ENCODE measurements around the gene ZNF410.
A peak's percentile ranks its signal among the peaks of the same experiment; 100 is the strongest.
"Not testable (repeated sequence)": the region's sequence is repeated elsewhere in the genome, so short reads cannot be mapped to it uniquely, and the experiment has no call there.

ZNF410 gene, protein sequence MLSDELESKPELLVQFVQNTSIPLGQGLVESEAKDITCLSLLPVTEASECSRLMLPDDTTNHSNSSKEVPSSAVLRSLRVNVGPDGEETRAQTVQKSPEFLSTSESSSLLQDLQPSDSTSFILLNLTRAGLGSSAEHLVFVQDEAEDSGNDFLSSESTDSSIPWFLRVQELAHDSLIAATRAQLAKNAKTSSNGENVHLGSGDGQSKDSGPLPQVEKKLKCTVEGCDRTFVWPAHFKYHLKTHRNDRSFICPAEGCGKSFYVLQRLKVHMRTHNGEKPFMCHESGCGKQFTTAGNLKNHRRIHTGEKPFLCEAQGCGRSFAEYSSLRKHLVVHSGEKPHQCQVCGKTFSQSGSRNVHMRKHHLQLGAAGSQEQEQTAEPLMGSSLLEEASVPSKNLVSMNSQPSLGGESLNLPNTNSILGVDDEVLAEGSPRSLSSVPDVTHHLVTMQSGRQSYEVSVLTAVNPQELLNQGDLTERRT

DNA sequence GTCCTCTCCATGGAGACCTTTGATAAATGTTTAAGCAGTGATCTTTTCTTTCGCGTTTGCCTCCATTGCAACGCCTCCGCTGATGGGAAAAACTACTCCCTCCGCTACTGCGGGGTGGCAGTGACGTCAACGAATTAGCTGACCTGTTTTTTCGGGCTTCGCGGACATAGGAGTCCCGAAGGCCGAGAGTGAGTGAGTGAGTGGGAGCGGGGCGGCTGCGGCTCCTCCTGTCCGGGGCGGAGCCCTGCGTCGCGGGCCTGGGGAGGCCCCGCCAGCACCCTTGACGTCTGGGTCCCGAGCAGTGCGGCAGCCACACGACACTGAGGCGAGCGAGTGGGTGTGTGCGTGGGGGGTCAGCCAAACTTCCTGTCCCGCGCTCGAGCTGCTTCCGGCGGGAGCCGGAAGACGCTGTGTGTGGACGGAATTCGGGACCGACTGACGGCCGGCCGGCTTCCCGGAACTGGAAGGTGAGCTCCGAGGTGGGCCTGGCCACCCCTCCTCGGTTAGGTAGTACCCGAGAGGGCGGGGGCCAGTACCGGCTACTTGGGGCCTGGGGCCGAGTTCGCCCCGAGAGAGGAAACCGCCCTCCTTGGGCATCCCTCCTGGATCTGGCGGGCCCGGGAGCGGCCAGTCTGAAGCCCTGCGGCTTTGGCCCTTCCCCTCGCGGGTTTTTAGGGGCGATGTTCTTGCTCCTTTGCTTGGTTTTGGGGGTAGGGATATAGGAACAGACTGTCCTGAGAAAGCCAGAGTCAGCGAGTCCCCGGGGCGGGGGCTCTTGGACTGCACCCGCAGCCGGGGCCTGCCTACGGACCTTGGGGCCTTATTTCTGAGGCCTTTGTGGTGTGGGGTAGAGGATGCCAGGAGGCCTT lies at the start of gene ZNF410:
TSS of gene ZNF410 (plus strand) at position 411 of the 869 bp plus-strand sequence. CDS start 5,317 bp downstream, outside the sequence.
- peak within 1 kb of the TSS; percentile 96 for H3K4me3 ChIP-seq (ENCODE audit: low read length)
- no peaks in the 10 kb centered on the region for H3K27me3 ChIP-seq (replicated peaks; ENCODE audit: control insufficient read depth, insufficient read depth, low read length)
- peaks cover 11% of the 10 kb centered on the region for H3K36me3 ChIP-seq (ENCODE audit: control insufficient read depth, insufficient read depth, low read length, severe bottlenecking)
- peak; percentile 98 for DNase-seq (ENCODE audit: low read depth)
- H3K9ac ChIP-seq (ENCODE audit: low read length), result peak within 1 kb of the TSS; percentile 97
- no peaks in the 10 kb centered on the region for H3K9me3 ChIP-seq (ENCODE audit: control insufficient read depth, low read length)
- H3K4me1 ChIP-seq (ENCODE audit: control insufficient read depth, insufficient read depth, low read length), result peaks cover 32% of the 10 kb centered on the region

- H3K9ac ChIP-seq (ENCODE audit: low read length); H3K27me3 ChIP-seq (replicated peaks; ENCODE audit: control insufficient read depth, insufficient read depth, low read length); H3K36me3 ChIP-seq (ENCODE audit: control insufficient read depth, insufficient read depth, low read length, severe bottlenecking); H3K9me3 ChIP-seq (ENCODE audit: control insufficient read depth, low read length); DNase-seq (ENCODE audit: low read depth); H3K4me3 ChIP-seq (ENCODE audit: low read length): not testable (repeated sequence)
- H3K4me1 ChIP-seq (ENCODE audit: control insufficient read depth, insufficient read depth, low read length), result peaks cover 26% of the 10 kb centered on the region
Observed at GRCh38 chr14:73838293-73839034, 48.2 kb upstream of the ZNF410 start.

GRCh38 chr14:73842201-73842600 lies 44.5 kb upstream of the ZNF410 start:
- Histone ChIP-seq H3K9me3 (ENCODE audit: control insufficient read depth, low read length) (no peaks in the 10 kb centered on the region), H3K36me3 (ENCODE audit: control insufficient read depth, insufficient read depth, low read length, severe bottlenecking) (no peaks in the 10 kb centered on the region), H3K27me3 (replicated peaks; ENCODE audit: control insufficient read depth, insufficient read depth, low read length) (no peaks in the 10 kb centered on the region), H3K9ac (ENCODE audit: low read length) (no peak overlapping the region), H3K4me1 (ENCODE audit: control insufficient read depth, insufficient read depth, low read length) (peaks cover 7% of the 10 kb centered on the region), H3K4me3 (ENCODE audit: low read length) (no peak overlapping the region)
- DNase-seq (ENCODE audit: low read depth), result no peak

GRCh38 chr14:73842851-73843250 lies 43.8 kb upstream of the ZNF410 start:
- H3K27me3 ChIP-seq (replicated peaks; ENCODE audit: control insufficient read depth, insufficient read depth, low read length), result no peaks in the 10 kb centered on the region
- no peaks in the 10 kb centered on the region for H3K9me3 ChIP-seq (ENCODE audit: control insufficient read depth, low read length)
- no peak for DNase-seq (ENCODE audit: low read depth)
- no peak overlapping the region for H3K4me3 ChIP-seq (ENCODE audit: low read length)
- H3K9ac ChIP-seq (ENCODE audit: low read length), result no peak overlapping the region
- H3K36me3 ChIP-seq (ENCODE audit: control insufficient read depth, insufficient read depth, low read length, severe bottlenecking), result no peaks in the 10 kb centered on the region
- H3K4me1 ChIP-seq (ENCODE audit: control insufficient read depth, insufficient read depth, low read length), result peaks cover 4% of the 10 kb centered on the region

DNA sequence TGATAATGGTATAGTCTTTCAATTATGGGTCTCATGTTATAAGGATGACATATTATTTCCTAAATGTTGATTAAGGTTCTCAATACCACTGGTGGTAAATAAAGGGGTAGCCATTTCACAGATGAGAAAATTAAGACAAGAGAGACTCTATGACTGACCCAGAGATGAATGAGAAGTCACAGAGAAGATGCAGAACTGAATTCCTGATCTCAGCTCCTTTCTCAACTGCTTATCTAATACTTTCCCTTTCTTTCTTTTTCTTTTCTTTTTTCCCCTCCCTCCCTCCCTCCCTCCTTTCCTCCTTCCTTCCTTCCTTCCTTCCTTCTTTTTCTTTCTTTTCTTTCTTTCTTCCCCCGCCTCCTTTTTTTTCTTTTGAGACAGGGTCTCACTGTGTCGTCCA lies 43.4 kb upstream of the ZNF410 start:
- H3K4me1 ChIP-seq (ENCODE audit: control insufficient read depth, insufficient read depth, low read length), result peaks cover 4% of the 10 kb centered on the region
- H3K9me3 ChIP-seq (ENCODE audit: control insufficient read depth, low read length), result no peaks in the 10 kb centered on the region
- no peaks in the 10 kb centered on the region for H3K36me3 ChIP-seq (ENCODE audit: control insufficient read depth, insufficient read depth, low read length, severe bottlenecking)
- no peaks in the 10 kb centered on the region for H3K27me3 ChIP-seq (replicated peaks; ENCODE audit: control insufficient read depth, insufficient read depth, low read length)
- DNase-seq (ENCODE audit: low read depth), result no peak
- H3K9ac ChIP-seq (ENCODE audit: low read length), result no peak overlapping the region
- H3K4me3 ChIP-seq (ENCODE audit: low read length), result no peak overlapping the region

DNA sequence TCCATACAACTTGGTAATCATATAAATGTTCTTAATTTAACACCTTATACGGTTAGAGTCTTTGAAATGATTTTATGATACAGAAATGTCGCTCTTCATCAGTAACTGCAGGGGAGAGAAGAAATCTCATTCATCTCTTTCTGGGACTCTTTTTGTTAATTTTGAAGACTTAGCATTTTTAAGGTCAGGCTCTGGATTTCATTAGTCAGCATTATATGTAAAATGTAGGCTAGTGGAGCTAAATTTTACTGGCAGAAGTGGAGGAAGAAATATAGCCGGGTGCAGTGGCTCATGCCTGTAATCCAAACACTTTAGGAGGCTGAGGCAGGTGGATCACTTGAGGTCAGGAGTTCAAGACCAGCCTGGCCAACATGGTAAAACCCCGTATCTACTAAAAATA lies 39.7 kb upstream of the ZNF410 start:
- peaks cover 13% of the 10 kb centered on the region for H3K4me1 ChIP-seq (ENCODE audit: control insufficient read depth, insufficient read depth, low read length)
- H3K4me3 ChIP-seq (ENCODE audit: low read length), result no peak overlapping the region
- no peak overlapping the region for H3K9ac ChIP-seq (ENCODE audit: low read length)
- no peaks in the 10 kb centered on the region for H3K27me3 ChIP-seq (replicated peaks; ENCODE audit: control insufficient read depth, insufficient read depth, low read length)
- H3K9me3 ChIP-seq (ENCODE audit: control insufficient read depth, low read length), result no peaks in the 10 kb centered on the region
- no peaks in the 10 kb centered on the region for H3K36me3 ChIP-seq (ENCODE audit: control insufficient read depth, insufficient read depth, low read length, severe bottlenecking)
- no peak for DNase-seq (ENCODE audit: low read depth)

DNA sequence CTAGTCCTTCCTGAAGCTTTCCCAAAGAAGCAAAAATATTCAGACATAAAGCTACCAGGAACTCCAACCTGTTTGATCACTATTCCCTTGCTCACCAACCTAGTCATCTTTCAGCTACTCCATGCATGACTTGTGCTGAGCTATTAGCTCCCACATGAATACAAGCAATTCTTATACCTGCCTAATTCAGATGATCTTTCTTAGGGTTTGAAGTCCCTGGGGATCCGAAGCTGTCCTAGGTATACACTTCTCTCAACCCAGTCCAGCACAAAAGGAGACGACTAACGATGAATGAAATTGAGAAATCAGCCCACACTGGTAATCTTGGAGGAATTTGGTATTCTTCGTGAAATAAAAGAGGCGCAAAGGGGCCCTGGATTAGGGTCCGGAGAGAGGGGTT lies 35.7 kb upstream of the ZNF410 start:
- peak; percentile 28 for DNase-seq (ENCODE audit: low read depth)
- Histone ChIP-seq H3K36me3 (ENCODE audit: control insufficient read depth, insufficient read depth, low read length, severe bottlenecking) (no peaks in the 10 kb centered on the region), H3K4me1 (ENCODE audit: control insufficient read depth, insufficient read depth, low read length) (peaks cover 16% of the 10 kb centered on the region), H3K4me3 (ENCODE audit: low read length) (peak overlapping the region; percentile 97), H3K9ac (ENCODE audit: low read length) (peak overlapping the region; percentile 96), H3K9me3 (ENCODE audit: control insufficient read depth, low read length) (no peaks in the 10 kb centered on the region), H3K27me3 (replicated peaks; ENCODE audit: control insufficient read depth, insufficient read depth, low read length) (no peaks in the 10 kb centered on the region)

- Histone ChIP-seq H3K4me1 (ENCODE audit: control insufficient read depth, insufficient read depth, low read length) (peaks cover 16% of the 10 kb centered on the region), H3K27me3 (replicated peaks; ENCODE audit: control insufficient read depth, insufficient read depth, low read length) (no peaks in the 10 kb centered on the region), H3K9me3 (ENCODE audit: control insufficient read depth, low read length) (no peaks in the 10 kb centered on the region), H3K4me3 (ENCODE audit: low read length) (peak within 1 kb of the TSS; percentile 97), H3K9ac (ENCODE audit: low read length) (peak within 1 kb of the TSS; percentile 96), H3K36me3 (ENCODE audit: control insufficient read depth, insufficient read depth, low read length, severe bottlenecking) (no peaks in the 10 kb centered on the region)
- DNase-seq (ENCODE audit: low read depth), result peak; percentile 99
Observed at GRCh38 chr14:73851567-73852382, 34.9 kb upstream of the ZNF410 start, which contains the start of gene PTGR2. TSS of gene PTGR2 (plus strand) at chr14:73851831. CDS start at chr14:73858863, 7,032 bp downstream.

GRCh38 chr14:73859145-73859544 lies 27.5 kb upstream of the ZNF410 start:
- Histone ChIP-seq H3K9ac (ENCODE audit: low read length) (no peak overlapping the region), H3K9me3 (ENCODE audit: control insufficient read depth, low read length) (no peaks in the 10 kb centered on the region), H3K27me3 (replicated peaks; ENCODE audit: control insufficient read depth, insufficient read depth, low read length) (no peaks in the 10 kb centered on the region), H3K4me3 (ENCODE audit: low read length) (no peak overlapping the region), H3K36me3 (ENCODE audit: control insufficient read depth, insufficient read depth, low read length, severe bottlenecking) (peaks cover 31% of the 10 kb centered on the region), H3K4me1 (ENCODE audit: control insufficient read depth, insufficient read depth, low read length) (no peaks in the 10 kb centered on the region)
- DNase-seq (ENCODE audit: low read depth), result peak; percentile 40

- peaks cover 46% of the 10 kb centered on the region for H3K36me3 ChIP-seq (ENCODE audit: control insufficient read depth, insufficient read depth, low read length, severe bottlenecking)
- no peak overlapping the region for H3K4me3 ChIP-seq (ENCODE audit: low read length)
- H3K9ac ChIP-seq (ENCODE audit: low read length), result no peak overlapping the region
- H3K4me1 ChIP-seq (ENCODE audit: control insufficient read depth, insufficient read depth, low read length), result no peaks in the 10 kb centered on the region
- H3K9me3 ChIP-seq (ENCODE audit: control insufficient read depth, low read length), result no peaks in the 10 kb centered on the region
- no peaks in the 10 kb centered on the region for H3K27me3 ChIP-seq (replicated peaks; ENCODE audit: control insufficient read depth, insufficient read depth, low read length)
- DNase-seq (ENCODE audit: low read depth), result no peak
Observed at GRCh38 chr14:73861073-73861472, 25.6 kb upstream of the ZNF410 start.

All from adipocyte (in vitro differentiated cells).